GM18517 (cell line): ENCODE measurements around the gene RAB12.
"Not testable (repeated sequence)": the region's sequence is repeated elsewhere in the genome, so short reads cannot be mapped to it uniquely, and the experiment has no call there.

Experiments
- ATAC-seq: cut with Tn5 transposase; IDR thresholded peaks from one replicate; pipeline ENCODE4 v1.9.1; 2021; ENCODE audit warnings: mild to moderate bottlenecking, moderate library complexity; ENCODE audit not compliant: unreplicated experiment

The RAB12 gene

GRCh38 chr18:8643326-8643878 is 34.2 kb downstream of the RAB12 start:
- no peak for ATAC-seq

DNA sequence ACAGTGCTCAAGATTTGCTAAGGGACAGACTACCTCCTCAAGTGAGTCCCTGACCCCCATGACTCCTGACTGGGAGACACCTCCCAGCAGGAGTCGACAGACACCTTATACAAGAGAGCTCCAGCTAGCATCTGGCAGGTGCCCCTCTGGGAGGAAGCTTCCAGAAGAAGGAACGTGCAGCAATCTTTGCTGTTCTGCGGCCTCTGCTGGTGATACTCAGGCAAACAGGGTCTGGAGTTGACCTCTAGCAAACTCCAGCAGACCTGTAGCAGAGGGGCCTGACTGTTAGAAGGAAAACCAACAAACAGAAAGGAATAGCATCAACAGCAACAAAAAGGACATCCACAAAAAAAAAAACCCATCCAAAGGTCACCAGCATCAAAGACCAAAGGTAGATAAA is 38.1 kb downstream of the RAB12 start:
- ATAC-seq = not testable (repeated sequence)

DNA sequence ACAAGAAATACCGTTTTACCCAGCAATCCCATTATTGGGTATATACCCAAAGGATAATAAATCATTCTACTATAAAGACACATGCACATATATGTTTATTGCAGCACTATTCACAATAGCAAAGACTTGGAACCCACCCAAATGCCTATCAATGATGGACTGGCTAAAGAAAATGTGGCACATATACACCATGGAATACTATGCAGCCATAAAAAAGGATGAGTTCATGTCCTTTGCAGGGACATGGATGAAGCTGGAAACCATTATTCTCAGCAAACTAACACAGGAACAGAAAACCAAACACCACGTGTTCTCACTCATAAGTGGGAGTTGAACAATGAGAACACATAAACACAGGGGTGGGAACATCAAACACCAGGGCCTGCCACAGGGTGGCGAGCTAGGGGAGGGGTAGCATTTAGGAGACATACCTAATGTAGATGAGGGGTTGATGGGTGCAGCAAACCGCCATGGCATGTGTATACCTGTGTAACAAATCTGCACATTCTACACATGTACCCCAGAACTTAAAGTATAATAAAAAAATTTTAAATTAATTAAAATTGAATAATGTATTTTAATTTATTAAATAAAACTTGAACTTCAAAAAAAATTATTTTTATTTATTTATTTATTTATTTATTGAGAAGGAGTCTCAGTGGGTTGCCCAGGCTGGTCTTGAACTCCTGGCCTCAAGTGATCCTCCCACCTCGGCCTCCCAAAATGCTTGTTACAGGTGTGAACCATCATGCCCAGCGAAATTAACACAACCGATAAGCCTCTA is 42.4 kb downstream of the RAB12 start:
- not testable (repeated sequence) for ATAC-seq

- no peak for ATAC-seq
These were observed 45.5 kb downstream of the RAB12 start for GRCh38 chr18:8654503-8655451.

DNA sequence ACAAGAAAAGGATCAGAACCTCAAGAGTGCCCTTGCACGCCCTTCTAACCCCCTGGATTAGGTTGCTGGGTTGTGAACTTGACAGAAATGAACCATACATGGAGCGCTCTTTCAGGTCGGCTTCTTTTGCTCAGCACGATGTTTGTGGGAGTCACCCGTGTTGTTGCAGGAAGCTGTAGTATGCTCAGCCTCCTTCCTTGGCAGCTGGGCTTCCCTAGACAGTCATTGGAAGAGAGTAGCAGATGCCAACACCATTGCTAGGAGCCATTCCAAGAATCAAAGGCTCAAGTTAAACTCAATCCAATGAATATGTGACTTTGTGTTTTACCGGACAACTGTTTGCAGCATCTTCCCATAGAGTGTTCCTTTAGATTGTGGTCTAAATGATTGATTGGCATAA is 47.0 kb downstream of the RAB12 start:
- ATAC-seq = no peak

DNA sequence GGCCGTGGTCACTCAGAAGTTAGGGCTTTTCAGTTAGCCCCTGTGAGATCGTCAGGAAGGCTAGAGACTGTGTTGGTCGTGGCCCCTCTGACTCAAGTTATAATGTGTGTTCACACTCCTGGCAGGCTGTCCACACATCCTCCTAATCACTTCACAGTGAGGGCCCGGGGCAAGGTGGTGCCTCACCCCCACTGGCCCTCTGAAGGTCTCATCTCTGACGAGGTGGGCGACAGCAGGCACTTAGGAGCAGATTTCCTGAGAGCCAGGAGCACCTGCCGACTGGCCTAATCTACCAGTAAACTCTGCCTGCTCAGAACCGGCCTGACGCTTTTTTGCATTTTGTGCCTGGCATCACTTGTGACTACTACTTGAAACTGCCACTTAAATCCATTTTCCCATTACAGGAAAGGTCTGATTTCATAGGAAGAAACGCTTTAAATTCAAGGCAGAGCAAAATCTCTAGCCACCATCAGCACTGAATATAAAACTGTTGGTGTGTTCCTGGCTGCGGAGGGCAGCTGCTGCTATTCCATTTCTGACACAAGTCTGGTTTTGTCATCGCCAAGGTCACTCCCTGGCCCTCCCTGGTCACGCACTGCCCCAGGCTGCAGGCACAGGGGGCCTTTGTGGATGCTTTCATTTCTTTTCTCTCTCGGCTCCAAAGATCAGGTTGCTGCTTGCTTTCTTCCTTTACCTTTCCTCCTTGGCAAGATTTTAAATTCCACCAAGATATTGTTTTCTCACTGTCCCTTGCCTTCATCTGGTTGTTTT is 48.0 kb downstream of the RAB12 start:
- no peak for ATAC-seq

DNA sequence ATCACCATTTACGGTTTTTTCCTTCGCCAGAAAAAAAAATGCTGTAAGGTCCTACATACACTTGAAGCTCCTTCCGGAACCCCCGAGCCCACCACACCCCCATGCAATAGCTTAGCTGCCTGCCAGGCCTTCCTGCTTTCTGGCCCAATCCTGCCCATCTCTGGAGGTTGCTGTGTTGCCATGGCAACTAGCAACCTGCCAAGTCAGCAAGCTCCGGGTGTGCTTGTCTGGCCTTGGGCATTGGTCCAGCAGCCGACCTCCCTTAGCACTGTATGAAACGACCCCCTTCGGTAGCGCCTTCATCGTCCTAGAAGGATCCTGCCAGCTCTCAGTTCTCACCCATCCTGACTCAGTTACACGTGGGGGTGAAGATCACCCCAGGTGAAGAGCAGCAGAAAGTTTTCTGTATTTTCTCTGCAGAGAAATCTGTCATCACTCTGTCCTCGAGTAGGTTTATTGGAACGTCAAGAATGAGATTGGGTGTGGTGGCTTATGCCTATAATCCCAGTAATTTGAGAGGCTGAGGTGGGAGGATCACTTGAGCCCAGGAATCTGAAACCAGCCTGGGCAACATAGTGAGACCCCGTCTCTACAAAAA is 48.7 kb downstream of the RAB12 start:
- ATAC-seq = no peak

DNA sequence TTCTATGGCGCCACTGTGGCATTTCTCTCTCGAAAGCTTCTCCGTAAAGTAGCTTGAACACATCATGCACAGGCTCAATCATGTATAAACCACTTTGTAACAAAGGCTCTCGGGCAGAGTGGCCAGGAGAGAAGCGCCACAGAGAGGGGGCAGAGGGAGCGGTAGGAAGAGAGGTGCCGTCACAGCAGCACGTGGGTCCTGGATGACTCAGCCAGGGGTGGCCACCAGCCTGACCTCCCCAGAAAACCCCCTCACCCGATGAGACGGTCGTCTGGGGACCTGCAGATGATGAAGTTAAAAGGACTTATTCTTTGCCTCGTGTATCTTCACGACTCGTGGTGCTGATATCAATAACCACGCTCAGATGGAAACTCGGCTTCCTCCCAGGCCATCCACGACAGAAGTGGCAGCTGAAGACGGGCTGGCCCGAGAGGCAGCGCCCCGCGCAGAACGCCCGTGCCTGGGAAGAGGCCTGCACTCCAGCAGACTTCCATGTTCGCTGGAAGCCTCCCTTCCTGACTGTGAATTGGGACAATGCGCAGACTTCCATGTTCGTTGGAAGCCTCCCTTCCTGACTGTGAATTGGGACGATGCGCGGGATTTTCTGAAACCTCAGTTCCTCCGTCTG is 49.7 kb downstream of the RAB12 start:
- no peak for ATAC-seq

DNA sequence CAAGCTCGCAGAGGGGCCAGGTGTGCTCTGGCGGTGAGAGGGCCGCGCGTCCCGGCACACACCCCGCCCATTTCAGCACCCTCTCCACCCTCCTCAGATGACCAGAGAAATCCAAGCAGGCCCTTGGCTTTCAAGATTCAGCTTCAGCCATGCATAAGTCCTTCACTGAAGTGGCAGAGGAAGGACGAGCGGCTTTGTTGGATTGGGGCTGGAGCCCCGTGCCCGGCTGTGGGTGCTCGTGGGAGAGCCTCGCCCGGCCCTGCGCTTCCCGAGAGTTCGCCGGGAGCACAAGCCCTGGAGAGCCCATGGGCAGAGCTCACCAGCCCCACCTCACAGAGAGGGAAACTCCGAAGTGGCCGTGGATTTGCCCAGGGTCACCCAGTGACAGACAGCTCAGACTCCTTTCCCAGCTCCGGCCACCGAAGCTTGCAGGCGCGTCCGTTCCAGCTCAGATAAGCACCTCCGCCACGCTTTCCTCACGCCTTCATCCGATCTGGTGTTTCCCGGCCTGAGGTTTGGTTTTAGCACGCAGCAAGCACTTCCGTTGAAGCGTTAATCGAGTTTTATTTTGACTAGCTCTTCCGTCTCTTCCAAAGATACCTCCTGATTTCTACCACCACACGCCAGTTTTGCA is 50.5 kb downstream of the RAB12 start:
- ATAC-seq = no peak

GRCh38 chr18:8660316-8660715 is 51.1 kb downstream of the RAB12 start:
- ATAC-seq = no peak

- no peak for ATAC-seq
These were observed 52.7 kb downstream of the RAB12 start for GRCh38 chr18:8661754-8662559.

- no peak for ATAC-seq
These were observed 53.5 kb downstream of the RAB12 start for GRCh38 chr18:8662560-8663255.

GRCh38 chr18:8667846-8668245 is 58.6 kb downstream of the RAB12 start:
- no peak for ATAC-seq

GRCh38 chr18:8668381-8668780 is 59.1 kb downstream of the RAB12 start:
- ATAC-seq = no peak

DNA sequence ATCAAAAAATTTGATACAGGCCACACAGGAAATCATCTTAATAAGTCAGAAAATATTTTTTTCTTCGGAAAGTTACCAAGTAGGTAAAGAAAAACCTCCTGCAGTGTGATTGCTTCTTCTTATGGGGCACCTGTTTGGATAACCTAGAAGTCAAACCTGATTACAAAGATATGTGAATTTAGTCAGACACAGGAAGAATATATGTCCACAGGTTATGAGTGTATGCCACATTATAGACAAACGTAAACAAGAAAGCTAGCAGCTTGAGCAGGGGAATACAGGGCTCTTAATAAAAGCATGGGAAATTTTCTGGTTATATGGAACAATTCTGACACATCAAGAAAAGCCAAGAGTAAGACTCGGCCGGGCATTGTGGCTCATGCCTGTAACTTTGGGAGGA is 60.3 kb downstream of the RAB12 start:
- ATAC-seq = no peak

GRCh38 chr18:8673256-8674209 is 64.3 kb downstream of the RAB12 start:
- peak; percentile 87 for ATAC-seq

- no peak for ATAC-seq
These were observed 65.8 kb downstream of the RAB12 start for GRCh38 chr18:8675057-8675456.
